Activated CD8-positive, alpha-beta memory T cell treated with anti-CD3 and anti-CD28 coated beads for 36 hours (primary cell): ENCODE data around the gene NAPEPLD. TPM values are rescaled to one million over a fixed set of nuclear protein-coding genes. Genes with fewer than 3 reads are reported as not detected.
"Not testable (repeated sequence)": the region's sequence is repeated elsewhere in the genome, so short reads cannot be mapped to it uniquely, and the experiment has no call there.

ENCODE experiments used
- CTCF ChIA-PET: fragments of 350-600 bp; sonication (Branson Sonifier 250); formaldehyde crosslinking; loops from one replicate; lab custom pipeline; 2021; ENCODE audit warnings: antibody characterized with exemption; lab: Charles Lee
- POLR2A ChIA-PET: fragments of 350-600 bp; sonication (Branson Sonifier 250); formaldehyde crosslinking; loops from one replicate; lab custom pipeline; 2021; ENCODE audit warnings: antibody characterized with exemption; lab: Charles Lee
- total RNA-seq, 2 experiments: library from RNA; stranded (reverse); gene quantifications; one replicate each; pipeline ENCODE4 v1.2.3, GENCODE V29; 2021

NAPEPLD gene
- total RNA-seq, 2 experiments from 2014 or later, result 7.0 to 7.4 TPM

DNA sequence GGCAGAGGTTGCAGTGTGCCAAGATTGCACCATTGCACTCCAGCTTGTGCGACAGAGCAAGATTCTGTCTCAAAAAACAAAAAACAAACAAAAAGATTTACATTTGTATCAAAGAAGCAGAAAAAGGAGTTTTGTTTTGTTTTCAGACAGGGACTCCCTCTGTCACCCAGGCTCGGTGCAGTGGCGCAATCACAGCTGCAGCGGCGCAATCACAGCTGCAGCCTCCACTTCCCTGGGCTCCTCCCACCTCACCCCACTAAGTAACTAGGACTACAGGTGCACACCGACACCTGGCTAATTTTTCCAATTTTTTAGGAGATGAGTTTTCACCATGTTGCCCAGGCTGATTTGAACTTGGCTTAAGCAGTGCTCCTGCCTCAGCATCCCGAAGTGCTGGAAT is 72.1 kb downstream of the NAPEPLD start:
- ChIA-PET POLR2A (no interaction called here), CTCF (no interaction called here)

DNA sequence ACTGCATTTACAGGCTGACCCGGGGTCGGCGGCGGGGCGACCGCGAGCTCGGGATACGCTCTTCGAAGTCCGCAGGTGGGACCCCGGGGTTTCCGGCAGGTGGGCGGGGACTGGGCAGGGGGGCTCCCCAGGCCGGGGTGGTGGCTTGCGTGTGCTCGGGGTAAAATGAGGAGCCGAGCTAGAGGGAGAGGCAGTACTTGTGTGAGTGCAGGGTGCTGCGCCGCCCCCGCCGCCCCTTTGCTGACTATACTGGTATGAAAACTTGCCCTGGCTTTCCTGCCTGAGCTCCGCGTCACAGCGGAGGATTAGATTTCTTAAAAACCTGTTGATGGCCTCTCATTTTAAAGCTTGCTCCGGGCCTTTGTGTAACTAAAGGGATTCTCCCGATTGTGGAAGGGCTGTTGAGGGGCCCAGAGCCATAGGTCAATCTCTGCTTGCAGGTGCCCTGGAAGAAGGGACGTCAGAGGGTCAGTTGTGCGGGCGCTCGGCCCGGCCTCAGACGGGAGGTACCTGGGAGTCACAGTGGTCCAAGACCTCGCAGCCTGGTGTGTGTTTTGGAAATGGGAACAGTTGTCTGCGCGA is 73.5 kb downstream of the NAPEPLD start:
- POLR2A ChIA-PET, result interaction anchor here (0.8 to 1.9 kb wide), 4 partner anchors 17 to 327 kb away, joined by 4 to 17 read pairs (median 5); partner anchors contain the start of genes FAM185A and NAPEPLD
- CTCF ChIA-PET, result interaction anchor here (0.9 to 1.2 kb wide), 4 partner anchors 10 to 327 kb away, joined by 3 to 4 read pairs (median 3); partner anchors contain the start of genes FAM185A and NAPEPLD

DNA sequence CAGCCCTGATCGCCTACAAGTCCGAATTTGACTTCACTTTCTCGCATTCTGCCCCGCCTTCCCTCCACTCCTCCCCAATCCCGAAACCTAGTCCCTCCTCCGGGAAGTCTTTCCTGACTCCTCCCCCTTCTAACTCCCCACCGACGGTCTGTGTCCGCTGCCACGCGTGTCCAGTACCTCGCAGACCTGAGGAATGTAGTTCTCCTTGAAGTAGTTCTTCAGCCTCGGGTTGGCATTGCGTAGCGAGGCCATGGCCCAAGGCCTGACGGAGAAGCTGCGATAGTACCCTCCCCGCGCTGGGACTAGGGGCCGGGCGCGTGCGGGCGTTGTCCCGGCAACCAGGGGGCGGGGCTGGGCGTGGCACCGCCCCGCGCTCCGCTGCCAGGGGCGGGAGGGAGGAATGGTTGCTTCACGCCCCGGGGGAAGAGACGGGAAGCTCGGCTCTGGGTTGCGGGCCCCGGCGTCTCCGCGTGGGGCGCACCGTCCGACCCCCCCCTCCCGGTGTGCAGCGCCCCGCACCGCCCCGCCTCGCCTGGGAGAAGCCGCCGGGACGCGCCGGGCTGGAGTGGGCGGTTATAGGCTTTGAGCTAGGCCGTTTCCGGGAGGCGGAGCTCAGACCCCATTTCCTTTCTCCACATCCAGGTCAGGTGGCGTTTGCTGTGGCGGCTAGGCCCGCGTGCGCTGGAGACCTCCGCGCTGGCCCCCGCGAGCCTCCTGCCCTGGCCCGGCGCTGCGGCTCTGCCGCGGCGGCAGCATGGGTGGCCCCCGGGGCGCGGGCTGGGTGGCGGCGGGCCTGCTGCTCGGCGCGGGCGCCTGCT is 74.2 kb downstream of the NAPEPLD start, which contains the start of the genes ARMC10 and FBXL13:
Gene ARMC10, plus strand, starts transcription at position 622 of the 818 bp plus-strand sequence. Its CDS starts 133 bp downstream, at position 755.
Gene FBXL13, minus strand, starts transcription at position 278 of the 818 bp plus-strand sequence.
- ChIA-PET CTCF (interaction anchor here (1.1 to 1.2 kb wide), 4 partner anchors 9 to 326 kb away, joined by 3 to 4 read pairs (median 3); partner anchors contain the start of gene FAM185A), POLR2A (interaction anchor here (0.6 to 1.9 kb wide), 6 partner anchors 13 to 326 kb away, joined by 4 to 17 read pairs (median 6); partner anchors contain the start of genes FAM185A and NAPEPLD)

DNA sequence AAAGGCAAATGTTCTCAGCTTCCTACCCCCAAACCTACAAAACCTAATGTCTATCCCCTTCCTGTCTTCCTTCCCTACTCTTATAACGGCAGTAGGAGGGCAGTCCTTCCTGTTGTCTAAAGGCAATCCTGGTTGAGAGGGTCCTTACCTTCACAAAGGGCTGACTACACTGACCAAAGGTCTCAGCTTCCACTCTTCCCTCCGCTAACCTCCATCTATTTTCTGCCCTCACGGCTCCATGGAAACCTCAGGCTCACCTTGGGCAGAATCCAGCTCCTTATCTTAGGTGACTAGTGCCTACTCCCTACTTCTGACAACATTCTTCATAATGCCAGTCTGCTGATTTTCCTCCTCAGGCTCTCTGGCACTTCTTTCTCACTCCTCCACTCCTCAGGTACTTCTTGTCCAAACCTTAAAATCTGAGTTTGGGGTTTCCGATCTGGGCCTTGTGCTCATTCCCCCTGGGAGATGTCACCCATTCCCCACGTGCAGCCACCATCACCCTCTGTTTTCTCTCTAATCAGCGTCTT is 74.8 kb downstream of the NAPEPLD start:
- POLR2A ChIA-PET, result interaction anchor here (1.2 to 1.9 kb wide), 2 partner anchors 75 to 325 kb away, joined by 6 to 17 read pairs; partner anchors contain the start of genes FAM185A and NAPEPLD
- CTCF ChIA-PET, result interaction anchor here (1.1 kb wide), 2 partner anchors 11 to 17 kb away, joined by 3 read pairs; no protein-coding TSS in a partner anchor

DNA sequence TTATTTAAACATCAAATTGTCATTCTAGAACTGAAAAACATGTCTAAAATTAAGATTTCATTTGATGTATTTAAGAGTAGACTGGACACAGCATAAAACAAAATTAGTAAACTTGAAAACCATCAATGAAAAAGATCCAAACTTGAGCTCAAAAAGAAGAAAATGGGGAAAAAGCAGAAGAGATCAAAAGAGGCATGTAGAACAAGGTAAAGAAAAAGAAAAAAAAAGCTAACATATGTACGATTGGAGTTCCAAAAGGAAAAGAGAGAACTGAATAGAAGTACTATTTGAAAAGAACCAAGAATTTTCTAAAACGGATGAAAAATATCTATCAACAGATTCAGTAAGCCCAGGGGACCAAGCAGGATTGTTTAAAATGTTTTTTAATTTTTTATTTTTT is 77.9 kb downstream of the NAPEPLD start:
- ChIA-PET POLR2A (no interaction called here), CTCF (no interaction called here)

DNA sequence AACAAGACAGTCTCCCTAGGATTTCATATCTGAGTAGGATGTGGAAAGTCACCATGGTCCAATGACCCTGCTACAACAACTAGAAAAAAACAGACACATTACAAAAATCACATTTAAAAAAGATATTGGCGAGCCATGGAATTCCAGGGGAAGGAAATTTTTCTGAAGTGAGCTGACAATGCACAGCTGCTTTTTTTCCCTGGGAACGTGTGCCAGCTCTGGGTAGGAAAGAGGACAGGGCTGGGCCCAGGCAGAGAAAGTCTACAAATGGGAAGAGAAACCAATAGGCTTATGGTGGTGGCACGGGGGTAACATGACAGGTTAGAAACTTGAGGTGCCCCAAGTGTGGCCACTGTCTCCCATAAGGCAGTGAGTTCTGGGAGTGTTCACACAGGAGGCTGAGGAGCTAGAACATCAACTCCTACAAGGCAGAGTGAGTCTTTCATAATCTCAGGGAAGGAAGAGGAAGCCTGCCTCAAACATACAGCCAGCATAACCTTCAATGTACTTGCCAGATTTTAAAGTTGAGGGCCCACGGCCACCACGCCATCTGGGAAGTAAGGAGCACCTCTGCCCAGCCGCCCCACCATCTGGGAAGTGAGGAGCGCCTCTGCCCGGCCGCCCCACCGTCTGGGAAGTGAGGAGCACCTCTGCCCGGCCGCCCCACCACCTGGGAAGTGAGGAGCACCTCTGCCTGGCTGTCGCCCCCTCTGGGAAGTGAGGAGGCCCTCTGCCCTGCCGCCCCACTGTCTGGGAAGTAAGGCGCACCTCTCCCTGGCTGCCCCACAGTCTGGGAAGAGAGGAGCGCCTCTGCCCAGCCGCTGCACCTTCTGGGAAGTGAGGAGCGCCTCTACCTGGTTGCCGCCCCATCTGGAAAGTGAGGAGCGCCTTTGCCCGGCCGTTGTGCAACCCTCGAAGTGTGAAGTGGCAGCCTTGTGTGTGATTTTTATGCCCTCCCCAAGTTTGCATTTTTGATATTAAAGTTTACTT is 80.2 kb downstream of the NAPEPLD start:
- CTCF ChIA-PET, result no interaction called here

DNA sequence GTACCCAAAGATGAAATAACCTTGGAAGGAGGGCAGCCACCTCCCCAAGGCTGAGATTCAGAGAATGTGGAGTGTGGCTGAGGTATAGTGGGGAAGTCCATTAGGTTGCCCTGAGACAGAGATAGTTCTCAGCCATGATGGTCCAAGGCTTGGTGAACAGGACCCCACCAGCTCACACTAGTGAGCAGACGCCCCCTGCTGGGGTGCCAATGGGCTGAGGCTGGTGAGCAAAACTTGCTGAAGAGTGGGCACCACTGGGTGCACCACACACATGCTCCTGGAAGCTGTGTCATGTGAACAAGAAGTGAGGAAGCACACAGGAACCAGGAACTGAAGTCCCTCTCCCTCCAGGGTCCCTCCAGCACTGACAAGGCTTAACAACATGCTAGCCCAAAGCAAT is 83.2 kb downstream of the NAPEPLD start:
- CTCF ChIA-PET, result interaction anchor here (1.0 kb wide), 1 partner anchor 10 kb away, joined by 3 read pairs; the partner anchor contains the start of gene ARMC10

More for the DNA sequence above, 80.2 kb downstream of the NAPEPLD start:
- POLR2A ChIA-PET, result no interaction called here

DNA sequence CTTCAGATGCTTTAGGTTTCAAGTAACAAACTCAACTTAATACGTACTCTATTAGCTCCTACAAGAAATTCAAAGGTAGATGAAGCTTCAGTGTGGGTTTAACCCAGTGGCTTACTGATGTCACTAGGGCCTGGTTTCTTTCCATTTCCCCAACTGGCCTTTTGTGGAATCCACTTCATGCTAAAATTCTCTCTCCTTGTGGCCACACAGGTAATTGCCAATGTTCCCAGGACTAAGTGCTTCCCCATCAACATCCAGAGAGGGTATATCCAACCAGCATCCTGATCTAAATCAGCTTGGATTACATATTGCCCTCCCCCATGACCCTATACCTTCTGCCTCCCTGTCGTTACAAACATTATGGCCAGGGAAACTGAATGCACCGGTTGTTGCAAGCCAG is 85.0 kb downstream of the NAPEPLD start:
- ChIA-PET CTCF (no interaction called here), POLR2A (no interaction called here)

More for the DNA sequence above, 83.2 kb downstream of the NAPEPLD start:
- POLR2A ChIA-PET, result no interaction called here

DNA sequence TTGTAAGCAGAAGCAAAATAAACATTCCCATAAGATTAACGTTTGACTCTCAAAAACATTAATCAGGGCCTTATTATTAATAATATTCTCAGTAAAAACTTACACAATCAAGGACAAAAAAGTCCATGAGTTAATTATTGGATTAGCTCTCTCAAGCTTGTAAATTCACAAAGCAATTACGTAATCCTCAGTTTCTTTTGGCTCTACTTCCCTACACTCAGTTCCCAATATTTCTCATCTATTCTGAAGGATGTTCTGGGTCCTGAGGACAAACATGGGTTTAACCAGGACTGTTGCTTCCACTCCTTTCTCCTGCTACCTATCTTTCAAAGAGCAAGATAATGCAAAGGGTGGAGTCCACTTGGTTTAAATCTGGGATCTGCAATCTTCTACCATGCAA is 89.4 kb downstream of the NAPEPLD start:
- ChIA-PET POLR2A (no interaction called here), CTCF (no interaction called here)

DNA sequence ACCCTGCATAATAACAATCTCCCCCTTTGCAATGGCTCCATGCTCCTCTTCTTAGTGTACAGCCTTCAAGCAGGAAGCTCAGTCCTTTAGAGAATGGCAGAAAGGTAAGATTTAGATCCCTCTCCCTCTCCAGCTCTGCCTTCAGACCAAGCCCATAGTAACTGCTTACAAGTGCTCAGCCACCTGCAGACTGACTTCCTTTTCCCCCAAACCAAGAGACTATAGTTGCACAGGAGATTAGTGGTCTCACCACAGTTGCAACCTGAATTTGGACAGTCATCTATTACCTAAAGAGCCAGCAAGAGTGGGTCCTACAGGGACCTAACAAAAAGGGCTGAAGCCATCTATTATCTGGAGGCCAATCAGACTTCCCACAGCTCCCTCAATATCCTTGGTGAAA is 90.8 kb downstream of the NAPEPLD start:
- ChIA-PET POLR2A (interaction anchor here (0.8 kb wide), 1 partner anchor 17 kb away, joined by 4 read pairs; the partner anchor contains the start of genes ARMC10 and FBXL13), CTCF (no interaction called here)

DNA sequence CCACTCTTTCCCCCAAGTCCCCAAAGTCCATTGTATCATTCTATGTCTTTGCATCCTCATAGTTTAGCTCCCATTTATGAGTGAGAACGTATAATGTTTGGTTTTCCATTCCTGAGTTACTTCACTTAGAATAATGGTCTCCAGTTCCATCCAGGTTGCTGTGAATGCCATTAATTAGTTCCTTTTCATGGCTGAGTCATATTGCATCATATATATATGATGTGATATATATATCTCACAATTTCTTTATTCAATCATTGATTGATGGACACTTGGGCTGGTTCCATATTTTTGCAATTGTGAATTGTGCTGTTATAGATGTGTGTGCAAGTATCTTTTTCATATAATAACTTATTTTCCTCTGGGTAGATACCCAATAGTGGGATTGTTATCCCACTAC is 92.9 kb downstream of the NAPEPLD start:
- CTCF ChIA-PET, POLR2A ChIA-PET: not testable (repeated sequence)

DNA sequence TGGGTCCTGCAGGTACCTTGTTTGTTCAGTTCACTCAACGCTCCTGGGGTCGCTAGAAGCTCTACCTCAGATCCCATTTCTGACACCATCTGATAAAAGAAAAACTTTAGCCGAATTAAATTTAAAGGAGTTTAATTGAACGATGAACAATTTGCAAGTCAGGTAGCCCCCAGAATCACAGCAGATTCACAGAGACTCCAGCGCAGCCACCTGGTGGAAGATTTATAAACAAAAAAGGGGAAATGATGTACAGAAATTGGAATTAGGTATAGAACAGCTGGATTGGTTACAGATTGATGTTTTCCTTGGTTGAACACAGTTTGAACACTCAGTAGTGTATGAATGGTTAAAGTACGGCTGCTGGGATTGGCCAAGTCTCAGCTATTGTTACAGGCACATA is 97.4 kb downstream of the NAPEPLD start:
- ChIA-PET POLR2A (no interaction called here), CTCF (no interaction called here)

Other genes starting within 250 kb of the NAPEPLD start
- not detected for gene LRRC17, start 236.1 kb downstream of the NAPEPLD start, total RNA-seq
- gene FBXL13, start 74.3 kb downstream of the NAPEPLD start, total RNA-seq, result under 1 TPM; 0.78 to 0.86 TPM
- gene ARMC10, start 74.0 kb downstream of the NAPEPLD start, total RNA-seq, result 10 to 100 TPM; 52.2 to 53.9 TPM
- gene PMPCB, start 148.3 kb upstream of the NAPEPLD start, total RNA-seq, result 10 to 100 TPM; 83.7 to 85.9 TPM
- 10 to 100 TPM; 56.0 to 56.5 TPM for gene DNAJC2, start 195.7 kb upstream of the NAPEPLD start, total RNA-seq
- 100 to 1,000 TPM; 188 to 192 TPM for gene PSMC2, start 198.5 kb upstream of the NAPEPLD start, total RNA-seq